NCI-H2196 treated with DMSO at 0.1 percent for 48 hours (cell line): Measurements from ENCODE around the gene CRBN.

Experiments
- DNase-seq: peaks from one replicate; lab custom pipeline; 2025; ENCODE audit not compliant: unreplicated experiment; lab: John Stamatoyannopoulos, UW

The CRBN gene

DNA sequence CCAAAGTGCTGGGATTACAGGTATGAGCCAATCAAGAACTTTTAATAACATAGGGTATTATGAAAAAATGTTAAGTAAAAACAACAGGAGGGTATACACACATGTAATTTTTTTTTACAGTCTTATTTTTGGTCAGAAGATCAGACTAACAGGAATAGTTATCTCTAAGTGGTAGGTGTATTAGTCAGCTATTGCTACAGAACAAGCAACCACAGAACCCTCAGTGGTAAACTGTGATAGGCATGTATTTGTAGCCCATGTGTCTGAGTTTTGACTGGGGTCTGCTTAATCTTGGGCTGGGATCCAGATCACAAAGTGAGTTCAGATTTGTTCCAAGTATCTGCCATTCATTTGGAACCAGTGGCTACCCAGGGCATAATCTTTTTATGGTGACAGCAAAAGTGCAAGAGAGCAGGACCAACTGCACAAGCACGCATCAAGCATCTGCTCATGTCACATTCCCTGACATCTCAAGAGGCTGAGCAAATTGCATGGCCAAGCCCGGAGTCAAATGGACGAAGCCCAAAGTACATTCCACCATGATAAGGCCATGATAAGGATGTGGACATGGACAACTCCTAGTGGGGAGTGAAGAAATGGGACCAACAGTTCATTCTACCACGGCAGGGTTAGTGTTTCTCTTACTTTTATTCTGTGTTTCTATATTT, 66.3 kb downstream of the CRBN start:
- DNase-seq: no peak

DNA sequence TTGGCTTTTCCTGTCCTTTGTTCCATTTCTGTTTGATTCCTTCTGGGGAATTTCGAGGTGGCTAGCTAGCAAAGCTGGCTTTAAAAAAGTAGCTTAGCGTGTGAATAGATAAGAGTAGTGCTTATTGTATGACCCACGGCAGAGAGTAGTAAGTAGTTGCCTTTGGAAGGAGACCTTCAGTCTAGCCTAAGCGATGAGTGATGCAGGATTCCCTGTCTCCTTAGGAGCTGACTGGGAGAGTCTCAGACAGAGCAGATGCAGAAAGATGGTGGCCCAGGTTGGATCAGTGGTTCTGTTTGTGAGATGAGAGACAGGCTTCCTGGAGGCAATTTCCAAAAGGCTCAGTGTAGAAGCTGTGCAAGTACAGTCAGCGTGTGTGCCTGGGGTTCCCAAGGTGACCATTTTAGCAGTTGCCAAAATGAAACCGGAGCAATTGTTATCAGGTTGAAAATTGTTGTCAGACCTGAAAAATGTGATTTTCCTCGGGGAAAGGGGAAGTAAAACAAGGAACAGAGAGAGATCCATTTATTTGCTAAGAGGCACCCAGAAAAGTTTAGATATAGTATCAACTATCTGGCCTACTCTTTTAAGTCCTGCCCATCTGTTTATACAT, 68.6 kb downstream of the CRBN start:
- no peak for DNase-seq

DNA sequence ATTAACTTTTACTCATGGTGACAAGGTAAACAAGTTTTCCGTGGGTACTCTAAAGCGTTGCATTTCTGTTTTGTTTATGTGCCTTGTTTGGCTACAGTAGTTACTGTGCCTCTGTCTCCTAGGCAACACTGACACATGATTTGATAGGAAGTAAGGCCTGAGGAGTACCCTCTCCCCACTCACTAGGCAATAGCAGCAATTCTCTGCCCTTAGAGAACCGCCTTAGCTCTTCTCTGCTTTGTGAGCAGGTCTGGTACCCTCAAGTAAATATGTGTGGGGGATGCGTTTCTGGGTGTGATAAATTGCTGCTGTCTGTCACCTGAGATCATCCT, 69.2 kb downstream of the CRBN start, which contains the start of gene IL5RA:
IL5RA (minus strand) TSS at position 76 of the 332 bp plus-strand sequence. CDS start 5,390 bp downstream, outside the sequence.
- DNase-seq: no peak

DNA sequence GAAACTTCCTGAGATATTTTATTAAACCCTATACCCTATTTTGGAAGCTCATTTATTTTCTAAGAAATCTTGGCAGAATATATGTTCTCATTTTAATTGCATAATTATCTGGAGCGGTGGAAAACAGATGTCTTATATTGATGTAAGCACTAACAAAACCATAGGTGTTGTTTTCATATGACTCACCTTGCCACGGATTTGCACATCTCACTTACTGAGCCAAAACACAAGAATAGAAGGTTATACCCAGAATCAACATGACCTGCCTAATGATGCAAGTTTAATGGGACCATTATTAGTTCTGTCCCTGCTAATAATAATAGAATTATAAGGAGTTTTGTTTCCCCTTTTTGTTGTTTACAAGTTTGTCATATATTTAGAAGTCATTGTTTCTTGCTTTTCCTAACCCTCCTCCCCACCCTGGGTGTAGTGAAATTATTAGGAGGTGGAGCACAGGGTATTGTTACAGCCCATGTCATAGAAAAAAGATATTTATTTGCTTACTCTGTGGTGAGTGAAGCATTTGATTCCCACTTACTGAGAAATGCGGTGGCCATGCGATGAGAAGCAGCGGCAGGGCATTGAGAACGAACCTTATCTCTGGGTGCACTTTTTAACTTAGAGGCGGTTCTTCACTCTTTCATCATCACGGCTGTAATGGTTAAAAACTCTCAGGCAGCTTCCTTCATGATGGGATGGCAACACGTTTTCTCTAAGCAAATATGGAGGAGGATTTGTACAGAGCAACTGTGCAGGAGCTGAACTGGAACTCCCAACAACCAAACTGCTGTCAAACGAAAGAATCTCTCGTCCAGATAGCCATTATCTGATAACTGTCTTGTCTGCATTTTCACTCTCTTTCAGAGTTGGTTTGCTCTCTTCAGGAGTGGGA, 69.8 kb downstream of the CRBN start:
- DNase-seq: no peak

DNA sequence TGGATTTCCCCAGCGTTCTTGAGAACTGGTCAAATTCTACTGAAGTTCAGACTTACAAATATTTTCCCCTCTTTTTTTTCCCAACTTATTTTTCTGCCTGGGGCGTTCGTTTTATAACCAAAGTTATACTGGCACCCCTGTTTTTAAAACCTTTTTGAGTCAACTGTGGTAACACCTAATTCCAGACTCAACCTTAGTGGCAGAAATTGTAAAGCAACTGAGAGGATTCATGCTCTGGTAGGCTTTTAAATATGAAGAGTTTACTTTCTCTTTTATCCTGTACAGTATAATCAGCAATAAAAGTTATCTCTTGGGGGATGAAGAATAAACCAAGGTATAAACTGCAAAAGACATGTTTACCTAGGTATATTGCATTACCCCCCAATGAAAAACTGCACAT, 71.6 kb downstream of the CRBN start:
- DNase-seq: no peak

DNA sequence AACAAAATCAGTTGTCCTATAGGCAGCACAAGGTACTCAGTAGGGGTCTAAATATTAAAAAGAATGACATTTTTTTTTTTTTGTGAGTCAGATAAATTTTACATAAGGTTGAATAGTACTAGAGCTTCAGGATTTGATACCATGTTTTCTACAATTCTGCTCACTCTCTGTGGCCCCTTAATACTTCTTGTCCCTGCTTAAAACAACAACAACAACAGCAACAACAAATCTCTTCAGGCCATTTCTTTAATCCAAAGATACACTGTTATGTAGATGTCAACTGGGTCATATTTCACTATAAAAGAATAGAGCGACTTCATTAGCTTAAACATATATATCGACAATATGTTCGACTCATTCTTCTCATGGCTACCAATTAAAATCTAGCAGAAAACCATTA, 72.3 kb downstream of the CRBN start:
- DNase-seq: no peak

DNA sequence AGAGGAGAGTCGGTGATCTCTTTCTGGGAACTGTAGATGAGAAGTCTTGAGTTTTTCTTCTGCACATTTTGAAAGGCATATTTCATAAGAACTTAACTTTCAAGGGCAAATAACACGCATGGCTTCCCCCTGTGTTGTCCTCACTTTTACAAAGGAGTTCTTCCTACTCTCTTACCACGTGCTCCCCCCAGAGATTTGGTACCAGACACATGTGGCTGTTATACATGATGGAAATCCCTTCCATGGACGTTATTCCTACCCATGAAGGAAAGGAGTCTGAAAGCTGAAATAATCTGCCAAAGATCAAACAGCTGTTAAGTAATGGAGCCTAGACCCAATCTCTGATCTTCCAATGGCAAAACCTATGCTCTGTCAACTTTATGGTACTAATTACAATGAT, 73.7 kb downstream of the CRBN start:
- DNase-seq: no peak

DNA sequence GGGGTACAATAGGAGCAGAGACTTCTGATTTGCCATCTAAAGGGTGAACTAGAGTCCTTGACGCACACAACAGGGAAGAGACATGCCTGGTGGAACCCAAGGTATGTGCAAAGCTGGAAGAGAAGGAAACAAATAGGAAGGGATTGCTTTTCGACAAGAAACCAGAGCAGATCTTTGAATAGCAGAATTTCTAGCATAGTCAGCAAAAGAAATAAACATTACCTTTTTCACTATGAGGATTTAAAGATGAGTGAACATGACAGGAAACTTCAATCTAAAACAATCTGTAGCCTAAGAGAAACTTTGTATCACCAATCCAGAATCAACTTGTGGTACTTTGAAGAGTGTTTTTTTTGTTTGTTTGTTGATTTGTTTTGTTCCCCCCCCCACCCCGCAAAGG, 74.2 kb downstream of the CRBN start:
- no peak for DNase-seq

DNA sequence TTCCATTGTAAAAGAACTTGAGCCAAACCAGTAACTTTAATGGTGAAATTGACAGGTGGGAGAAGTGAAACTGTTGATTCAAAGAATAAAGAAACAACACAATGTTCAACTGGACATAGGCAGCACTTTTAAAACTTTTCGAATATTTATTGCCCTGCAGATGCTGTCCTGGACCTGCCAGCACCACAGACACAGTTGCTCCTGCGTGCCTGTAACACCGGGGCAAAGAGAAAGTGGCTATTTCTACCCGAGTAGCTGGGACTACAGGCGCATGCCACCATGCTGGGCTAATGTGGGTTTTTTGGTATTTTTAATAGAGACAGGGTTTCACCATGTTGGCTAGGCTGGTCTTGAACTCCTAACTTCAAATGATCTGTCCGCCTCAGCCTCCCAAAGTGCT, 76.7 kb downstream of the CRBN start:
- DNase-seq: no peak

DNA sequence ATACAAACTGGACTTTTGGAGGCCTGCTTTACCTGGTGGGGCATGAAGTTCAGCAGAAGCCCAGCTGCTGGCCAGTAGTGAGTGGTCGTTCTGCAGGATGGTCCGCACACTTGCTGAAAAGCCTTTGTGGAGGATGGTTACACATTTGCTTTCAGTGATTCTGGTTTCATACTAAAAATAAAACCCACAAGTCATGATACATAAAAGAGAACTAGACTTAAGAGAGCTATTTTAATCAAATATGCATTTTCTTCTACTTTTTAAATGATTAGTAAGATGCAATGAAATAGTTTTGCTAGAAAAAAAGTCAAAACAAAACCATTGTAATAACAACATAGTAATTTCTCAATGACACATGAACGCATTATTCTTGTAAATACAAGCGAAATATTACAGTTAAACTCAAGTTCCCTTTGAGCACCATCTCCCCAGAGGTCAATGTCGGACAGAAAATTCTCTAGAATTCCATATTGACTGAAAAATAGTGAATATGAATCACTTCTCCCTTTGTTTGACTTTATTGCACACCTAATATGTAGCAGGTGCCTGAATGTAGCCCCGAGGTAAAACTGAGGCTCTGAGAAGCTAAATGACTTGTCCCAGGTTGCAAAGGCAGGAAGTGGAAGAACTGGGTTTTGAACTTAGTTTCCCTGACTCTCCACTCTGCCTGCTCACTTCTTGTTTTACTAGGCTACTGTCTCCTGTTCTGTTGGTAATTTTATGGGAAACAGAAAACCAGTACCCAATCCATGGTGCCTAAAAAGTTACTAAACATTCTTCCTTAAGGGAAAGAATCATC, 77.6 kb downstream of the CRBN start:
- no peak for DNase-seq
